Measurements from ENCODE around the gene OR52B6. TPM values are rescaled to one million over a fixed set of nuclear protein-coding genes. Genes with fewer than 3 reads are reported as not detected.
A peak's percentile ranks its signal among the peaks of the same experiment; 100 is the strongest.

Gene OR52B6
- total RNA-seq, 2 experiments from 2014 or later: not detected

GRCh38 chr11:5564259-5565019, 16.2 kb upstream of the OR52B6 start:
- CTCF ChIA-PET (ENCODE audit: unreplicated experiment): no interaction called here
- no TSS peak for BruUV-seq (replicated peaks)

GRCh38 chr11:5574654-5575053, 6.0 kb upstream of the OR52B6 start:
- no peak overlapping the region for H3K4me2 ChIP-seq (ENCODE audit: low read length)
- CTCF ChIA-PET (ENCODE audit: unreplicated experiment): no interaction called here

More at GRCh38 chr11:5564259-5565019, 16.2 kb upstream of the OR52B6 start:
- H3K4me1 ChIP-seq (ENCODE audit: insufficient read depth, low read length, poor library complexity, severe bottlenecking): peaks cover 4% of the 10 kb centered on the region
- H3K9me3 ChIP-seq (ENCODE audit: low read length): no peaks in the 10 kb centered on the region; the same call in 1 of the 2 replicates
- H4K20me1 ChIP-seq (ENCODE audit: insufficient read depth, low read length): no peaks in the 10 kb centered on the region
- no peak overlapping the region for H3K4me2 ChIP-seq (ENCODE audit: low read length)
- TF ChIP-seq CTCF (conservative IDR thresholded peaks at IDR 0.05; ENCODE audit: low read length) (no peak), EZH2phosphoT487 (IDR thresholded peaks at IDR 0.05; ENCODE audit: borderline replicate concordance, low read depth, low read length) (no peak)
- intact Hi-C loops (cut with micrococcal nuclease; ENCODE audit: unreplicated experiment): no loop called here
- POLR2A ChIA-PET: no interaction called here
- no peaks in the 10 kb centered on the region for H3K79me2 ChIP-seq (ENCODE audit: insufficient read depth, low read depth, low read length)
- H3K36me3 ChIP-seq (ENCODE audit: insufficient read depth, low read length): no peaks in the 10 kb centered on the region
- no peak overlapping the region for H3K4me3 ChIP-seq (ENCODE audit: low read depth, low read length, poor library complexity, severe bottlenecking)
- H3K27ac ChIP-seq (ENCODE audit: low read depth, low read length, poor library complexity, severe bottlenecking): no peak overlapping the region
- peak; percentile 1 for DNase-seq (ENCODE audit: low spot score)
- peak overlapping the region; percentile 62; the same call in 1 of the 2 replicates for H2AFZ ChIP-seq (ENCODE audit: low read length)
- H3K9me2 ChIP-seq (ENCODE audit: insufficient read depth, low read length): no peaks in the 10 kb centered on the region

More at GRCh38 chr11:5574654-5575053, 6.0 kb upstream of the OR52B6 start:
- Histone ChIP-seq H2AFZ (ENCODE audit: low read length) (no peak overlapping the region), H3K36me3 (ENCODE audit: insufficient read depth, low read length) (no peaks in the 10 kb centered on the region), H3K4me3 (ENCODE audit: low read depth, low read length, poor library complexity, severe bottlenecking) (no peak overlapping the region), H3K79me2 (ENCODE audit: insufficient read depth, low read depth, low read length) (no peaks in the 10 kb centered on the region), H4K20me1 (ENCODE audit: insufficient read depth, low read length) (no peaks in the 10 kb centered on the region), H3K9me2 (ENCODE audit: insufficient read depth, low read length) (no peaks in the 10 kb centered on the region), H3K9me3 (ENCODE audit: low read length) (no peaks in the 10 kb centered on the region), H3K27ac (ENCODE audit: low read depth, low read length, poor library complexity, severe bottlenecking) (no peak overlapping the region), H3K4me1 (ENCODE audit: insufficient read depth, low read length, poor library complexity, severe bottlenecking) (no peaks in the 10 kb centered on the region)
- no peak for DNase-seq (ENCODE audit: low spot score)
- TF ChIP-seq EZH2phosphoT487 (IDR thresholded peaks at IDR 0.05; ENCODE audit: borderline replicate concordance, low read depth, low read length): no peak
- no peak for TF ChIP-seq CTCF (conservative IDR thresholded peaks at IDR 0.05; ENCODE audit: low read length)
- BruUV-seq (replicated peaks): no TSS peak
- POLR2A ChIA-PET: no interaction called here
- intact Hi-C loops (cut with micrococcal nuclease; ENCODE audit: unreplicated experiment): no loop called here
